Peyer's patch (tissue), 4 donors: ENCODE measurements around the gene CERS6. TPM values are rescaled to one million over a fixed set of nuclear protein-coding genes. Genes with fewer than 3 reads are reported as not detected.

ENCODE experiments used
- DNase-seq, 3 donors: peaks; one replicate each; pipeline ENCODE4 v3.0.0-alpha.2; 2017 to 2019
- H3K27ac ChIP-seq, 4 donors: fragments of 200-600 bp; sonication (generic); one replicate each; pipeline ENCODE4 v1.5.1; 2016 to 2019
- H3K27me3 ChIP-seq, 2 donors: fragments of 200-600 bp; sonication (generic); one replicate each; pipeline ENCODE4 v1.5.1; 2019
- H3K36me3 ChIP-seq, 3 donors: fragments of 200-600 bp; sonication (generic); one replicate each; pipeline ENCODE4 v1.5.1; 2016 to 2019
- H3K4me1 ChIP-seq, 4 donors: fragments of 200-600 bp; sonication (generic); one replicate each; pipeline ENCODE4 v1.5.1; 2016 to 2019
- H3K4me3 ChIP-seq, 4 donors: fragments of 200-600 bp; sonication (generic); 1 replicate in 3 of 4; 2 replicates in 1 of 4; pipeline ENCODE4 v1.5.1; 2016 to 2019; ENCODE audit warnings: mild to moderate bottlenecking in 1 of 4
- H3K9me3 ChIP-seq, 4 donors: fragments of 200-600 bp; sonication (generic); one replicate each; pipeline ENCODE4 v1.5.1; 2016 to 2019; ENCODE audit warnings: mild to moderate bottlenecking in 1 of 4
- CTCF ChIP-seq, 6 experiments: fragments of 450-650 bp in 4 of 6; fragments of 200-600 bp in 2 of 6; sonication (generic) in 1 of 6; IDR thresholded peaks; one replicate each; pipeline ENCODE4 v1.5.1; 2017 to 2019; ENCODE audit warnings: antibody characterized with exemption in 6 of 6, mild to moderate bottlenecking in 3 of 6, moderate library complexity in 1 of 6
- POLR2A ChIP-seq, 2 donors: fragments of 450-650 bp; IDR thresholded peaks; one replicate each; pipeline ENCODE4 v1.5.1; 2017; ENCODE audit warnings: antibody characterized with exemption in 2 of 2, mild to moderate bottlenecking in 2 of 2, moderate library complexity in 2 of 2
- total RNA-seq, 4 donors: library from RNA; depleted of rRNA; stranded (reverse); fragments of >200 nt; gene quantifications; one replicate each; pipeline ENCODE4 v1.1.0, GENCODE V29; 2016

Gene CERS6
- total RNA-seq, 4 donors from 2014 or later, result 28.1 to 110 (median 96.7) TPM

GRCh38 chr2:168459256-168459655 is 3.2 kb downstream of the CERS6 start:
- DNase-seq, result no peak
- Histone ChIP-seq H3K4me3 (peak overlapping the region in 2 of 4 donors; percentile 80 to 98), H3K4me1 (no peaks in the 10 kb centered on the region), H3K27ac (no peak overlapping the region), H3K36me3 (no peaks in the 10 kb centered on the region), H3K27me3 (no peaks in the 10 kb centered on the region), H3K9me3 (peaks cover 0 to 1% (median 0%) of the 10 kb centered on the region in 4 donors)
- TF ChIP-seq POLR2A (IDR thresholded peaks at IDR 0.05) (no peak), CTCF (IDR thresholded peaks at IDR 0.05) (no peak)

- H3K36me3 ChIP-seq, result no peaks in the 10 kb centered on the region
- H3K27ac ChIP-seq, result no peak overlapping the region
- no peaks in the 10 kb centered on the region for H3K9me3 ChIP-seq
- TF ChIP-seq CTCF (IDR thresholded peaks at IDR 0.05), result no peak
- TF ChIP-seq POLR2A (IDR thresholded peaks at IDR 0.05), result no peak
- no peaks in the 10 kb centered on the region for H3K27me3 ChIP-seq
- no peak overlapping the region for H3K4me3 ChIP-seq
- DNase-seq, result no peak
- peaks cover 0 to 9% (median 0%) of the 10 kb centered on the region in 4 donors for H3K4me1 ChIP-seq
Measured at GRCh38 chr2:168460571-168460970, 4.5 kb downstream of the CERS6 start.

GRCh38 chr2:168461178-168461941 is 5.3 kb downstream of the CERS6 start:
- peaks cover 0 to 9% (median 0%) of the 10 kb centered on the region in 4 donors for H3K4me1 ChIP-seq
- no peak overlapping the region for H3K4me3 ChIP-seq
- H3K9me3 ChIP-seq, result no peaks in the 10 kb centered on the region
- no peak for TF ChIP-seq CTCF (IDR thresholded peaks at IDR 0.05)
- TF ChIP-seq POLR2A (IDR thresholded peaks at IDR 0.05), result no peak
- no peak for DNase-seq
- H3K27ac ChIP-seq, result no peak overlapping the region
- H3K27me3 ChIP-seq, result no peaks in the 10 kb centered on the region
- no peaks in the 10 kb centered on the region for H3K36me3 ChIP-seq

GRCh38 chr2:168461942-168462331 is 5.9 kb downstream of the CERS6 start:
- TF ChIP-seq POLR2A (IDR thresholded peaks at IDR 0.05) (no peak), CTCF (IDR thresholded peaks at IDR 0.05) (peak in 3 of 6 experiments; percentile 8 to 21 (median 11))
- Histone ChIP-seq H3K36me3 (no peaks in the 10 kb centered on the region), H3K4me3 (no peak overlapping the region), H3K4me1 (peaks cover 0 to 12% (median 0%) of the 10 kb centered on the region in 4 donors), H3K27me3 (no peaks in the 10 kb centered on the region), H3K27ac (no peak overlapping the region), H3K9me3 (no peaks in the 10 kb centered on the region)
- no peak for DNase-seq

GRCh38 chr2:168462543-168463045 is 6.5 kb downstream of the CERS6 start:
- H3K4me3 ChIP-seq, result no peak overlapping the region
- H3K4me1 ChIP-seq, result peaks cover 0 to 18% (median 0%) of the 10 kb centered on the region in 4 donors
- DNase-seq, result no peak
- no peaks in the 10 kb centered on the region for H3K9me3 ChIP-seq
- no peak overlapping the region for H3K27ac ChIP-seq
- H3K36me3 ChIP-seq, result no peaks in the 10 kb centered on the region
- no peak for TF ChIP-seq CTCF (IDR thresholded peaks at IDR 0.05)
- no peak for TF ChIP-seq POLR2A (IDR thresholded peaks at IDR 0.05)
- H3K27me3 ChIP-seq, result no peaks in the 10 kb centered on the region
